H1 (cell line): ENCODE data around the gene ACKR3. TPM values are rescaled to one million over a fixed set of nuclear protein-coding genes. Genes with fewer than 3 reads are reported as not detected.

Source experiments
- CTCF ChIA-PET: fragments of 300-600 bp; sonication (Branson Sonifier 250); formaldehyde crosslinking; loops from one replicate; lab custom pipeline; 2021; ENCODE audit not compliant: partially characterized antibody; lab: Charles Lee
- POLR2A ChIA-PET: fragments of 300-600 bp; sonication (Branson Sonifier 250); formaldehyde crosslinking; loops from one replicate; lab custom pipeline; 2021; ENCODE audit warnings: inconsistent platforms; ENCODE audit not compliant: partially characterized antibody; lab: Charles Lee
- DNase-seq, 2 experiments: peaks; one replicate each; pipeline versions ENCODE4 v3.0.0 to v3.0.0-alpha.2; 2010 to 2022; ENCODE audit warnings: low spot score in 2 of 2, low read depth in 1 of 2, mixed read lengths in 1 of 2
- FAIRE-seq: peaks from 2 replicates; lab custom pipeline; 2011; peaks lifted over from hg19 to GRCh38; lab: Jason Lieb, UNC
- H2AFZ ChIP-seq: 2 replicates; pipeline ENCODE4 v1.8.1; 2012; ENCODE audit warnings: low read length, inconsistent platforms
- H2AK5ac ChIP-seq: 2 replicates; pipeline ENCODE4 v1.6.1; 2013; ENCODE audit warnings: low read depth, low read length
- H2BK120ac ChIP-seq: replicated peaks from 2 replicates; pipeline ENCODE3; 2013; ENCODE audit warnings: low read depth, low read length, inconsistent platforms
- H2BK12ac ChIP-seq: 2 replicates; pipeline ENCODE4 v1.6.1; 2013; ENCODE audit warnings: low read depth, low read length
- H2BK15ac ChIP-seq: 2 replicates; pipeline ENCODE4 v1.6.1; 2013; ENCODE audit warnings: low read length
- H2BK20ac ChIP-seq: 2 replicates; pipeline ENCODE4 v1.6.1; 2013; ENCODE audit warnings: low read length
- H2BK5ac ChIP-seq: 2 replicates; pipeline ENCODE4 v1.6.1; 2013; ENCODE audit warnings: low read depth, low read length
- H3K14ac ChIP-seq: 2 replicates; pipeline ENCODE4 v1.6.1; 2013; ENCODE audit warnings: inconsistent platforms; ENCODE audit not compliant: insufficient read length
- H3K18ac ChIP-seq: 2 replicates; pipeline ENCODE4 v1.6.1; 2013; ENCODE audit warnings: low read length; ENCODE audit errors: extremely low read depth
- H3K23ac ChIP-seq: 2 replicates; pipeline ENCODE4 v1.6.1; 2013; ENCODE audit warnings: inconsistent platforms; ENCODE audit not compliant: insufficient read length
- H3K23me2 ChIP-seq: 2 replicates; pipeline ENCODE4 v1.6.1; 2013; ENCODE audit warnings: low read depth, low read length
- H3K27ac ChIP-seq: 2 replicates; pipeline ENCODE4 v1.6.1; 2011; ENCODE audit warnings: low read depth, low read length, inconsistent platforms
- H3K27me3 ChIP-seq, 4 experiments: replicated peaks in 1 of 4; 1 replicate in 1 of 4; 2 replicates in 3 of 4; pipeline versions ENCODE4 v1.6.1 to v1.8.1; 2011 to 2013; ENCODE audit warnings: low read length in 3 of 4, mild to moderate bottlenecking in 3 of 4, inconsistent platforms in 2 of 4, mixed read lengths in 2 of 4, moderate library complexity in 1 of 4; ENCODE audit not compliant: control insufficient read depth in 3 of 4, insufficient read depth in 3 of 4; ENCODE audit errors: extremely low read depth in 1 of 4
- H3K36me3 ChIP-seq, 4 experiments: 2 replicates each; pipeline versions ENCODE4 v1.6.1 to v1.8.1; 2011 to 2013; ENCODE audit warnings: mild to moderate bottlenecking in 4 of 4, low read length in 3 of 4, moderate library complexity in 2 of 4, control low read depth in 1 of 4, inconsistent platforms in 1 of 4; ENCODE audit not compliant: insufficient read depth in 4 of 4, control insufficient read depth in 2 of 4
- H3K4ac ChIP-seq: replicated peaks from 2 replicates; pipeline ENCODE3; 2013; ENCODE audit warnings: low read length, low read depth, mixed read lengths, inconsistent platforms; ENCODE audit not compliant: insufficient read length
- H3K4me1 ChIP-seq, 4 experiments: replicated peaks in 1 of 4; 1 replicate in 1 of 4; 2 replicates in 3 of 4; pipeline versions ENCODE4 v1.6.1 to v1.8.1; 2011 to 2013; ENCODE audit warnings: low read length in 3 of 4, inconsistent platforms in 2 of 4, mixed read lengths in 1 of 4; ENCODE audit not compliant: insufficient read depth in 4 of 4, control insufficient read depth in 3 of 4
- H3K4me2 ChIP-seq, 2 experiments: 2 replicates each; pipeline versions ENCODE4 v1.6.1 to v1.8.1; 2011 to 2013; ENCODE audit warnings: low read depth in 2 of 2, low read length in 2 of 2, control low read depth in 1 of 2, inconsistent platforms in 1 of 2, mild to moderate bottlenecking in 1 of 2; ENCODE audit not compliant: insufficient read depth in 1 of 2
- H3K4me3 ChIP-seq, 4 experiments: fragments of 200-600, 300-600 bp in 1 of 4; sonication (generic), shearing (Covaris generic), sonication (Bioruptor Twin) in 1 of 4; 2 replicates each; pipeline versions ENCODE4 v1.5.1 to v1.8.1; 2011 to 2016; ENCODE audit warnings: low read length in 4 of 4, low read depth in 3 of 4, control low read depth in 2 of 4, inconsistent platforms in 2 of 4, mild to moderate bottlenecking in 2 of 4, mixed read lengths in 1 of 4, moderate library complexity in 1 of 4; ENCODE audit not compliant: insufficient read depth in 2 of 4; ENCODE audit errors: extremely low read depth in 1 of 4
- H3K56ac ChIP-seq: replicated peaks from 2 replicates; pipeline ENCODE3; 2013; ENCODE audit warnings: low read depth, mild to moderate bottlenecking, mixed read lengths, low read length, inconsistent platforms; ENCODE audit not compliant: insufficient read length
- H3K79me1 ChIP-seq: 2 replicates; pipeline ENCODE4 v1.6.1; 2013; ENCODE audit warnings: low read depth, low read length, control low read depth
- H3K79me2 ChIP-seq, 2 experiments: 2 replicates each; pipeline versions ENCODE4 v1.6.1 to v1.8.1; 2012 to 2013; ENCODE audit warnings: low read length in 2 of 2, mild to moderate bottlenecking in 2 of 2, inconsistent platforms in 1 of 2; ENCODE audit not compliant: insufficient read depth in 2 of 2, control insufficient read depth in 1 of 2
- H3K9ac ChIP-seq, 4 experiments: replicated peaks in 1 of 4; 1 replicate in 1 of 4; 2 replicates in 3 of 4; pipeline versions ENCODE4 v1.6.1 to v1.8.1; 2011 to 2013; ENCODE audit warnings: low read depth in 3 of 4, low read length in 3 of 4, control low read depth in 2 of 4, mild to moderate bottlenecking in 2 of 4, moderate library complexity in 2 of 4, inconsistent platforms in 1 of 4; ENCODE audit errors: extremely low read depth in 1 of 4
- H3K9me3 ChIP-seq, 2 experiments: 2 replicates each; pipeline versions ENCODE4 v1.6.1 to v1.8.1; 2012 to 2013; ENCODE audit warnings: mild to moderate bottlenecking in 2 of 2, moderate library complexity in 2 of 2, control low read depth in 1 of 2, inconsistent platforms in 1 of 2, low read depth in 1 of 2, low read length in 1 of 2, mixed read lengths in 1 of 2; ENCODE audit not compliant: insufficient read depth in 2 of 2
- H4K20me1 ChIP-seq, 2 experiments: replicated peaks in 1 of 2; 2 replicates each; pipeline versions ENCODE3 to v1.8.1; 2011 to 2013; ENCODE audit warnings: inconsistent platforms in 2 of 2, low read length in 2 of 2, mild to moderate bottlenecking in 1 of 2; ENCODE audit not compliant: insufficient read depth in 2 of 2, control insufficient read depth in 1 of 2
- H4K5ac ChIP-seq: 2 replicates; pipeline ENCODE4 v1.6.1; 2013; ENCODE audit warnings: low read length, low read depth, mixed read lengths, inconsistent platforms; ENCODE audit not compliant: insufficient read length
- H4K8ac ChIP-seq: 2 replicates; pipeline ENCODE4 v1.8.0; 2013; ENCODE audit warnings: mild to moderate bottlenecking, moderate library complexity, low read length, inconsistent platforms; ENCODE audit not compliant: insufficient read depth; ENCODE audit errors: extremely low read depth
- H4K91ac ChIP-seq: replicated peaks from 2 replicates; pipeline ENCODE3; 2013; ENCODE audit warnings: low read length, mixed read lengths, inconsistent platforms; ENCODE audit not compliant: insufficient read length
- CHD1 ChIP-seq: IDR thresholded peaks from 2 replicates; pipeline ENCODE4 v1.6.1; 2012; ENCODE audit warnings: low read depth, low read length, improper control_type of control experiment
- CTCF ChIP-seq, 3 experiments: IDR thresholded peaks; 1 replicate in 2 of 3; 2 replicates in 1 of 3; pipeline versions ENCODE4 v1.5.1 to v1.6.1; 2011; ENCODE audit warnings: low read length in 3 of 3, mild to moderate bottlenecking in 3 of 3, inconsistent platforms in 2 of 3, low read depth in 1 of 3, moderate library complexity in 1 of 3; ENCODE audit not compliant: insufficient read depth in 1 of 3; ENCODE audit errors: control extremely low read depth in 1 of 3
- RAD21 ChIP-seq, 2 experiments: IDR thresholded peaks in 1 of 2; conservative IDR thresholded peaks in 1 of 2; 2 replicates each; pipeline ENCODE4 v1.6.1; 2011; ENCODE audit warnings: low read depth in 2 of 2, low read length in 2 of 2, improper control_type of control experiment in 1 of 2, inconsistent platforms in 1 of 2, mild to moderate bottlenecking in 1 of 2, moderate library complexity in 1 of 2
- TEAD4 ChIP-seq: IDR thresholded peaks from 2 replicates; pipeline ENCODE4 v1.6.1; 2012; ENCODE audit warnings: low read depth, low read length, inconsistent platforms, mixed read lengths
- WGBS, 2 experiments: shearing (Covaris generic) in 1 of 2; methylation state at CpG; one replicate each; pipeline versions ENCODE4 v1.1.6 to v1.1.7; 2013 to 2015; ENCODE audit warnings: low lambda C conversion rate in 2 of 2, mixed read lengths in 2 of 2, inconsistent platforms in 1 of 2, low coverage in 1 of 2, missing lambda C conversion rate in 1 of 2; ENCODE audit not compliant: insufficient replicate concordance in 2 of 2, insufficient coverage in 1 of 2, insufficient read length in 1 of 2; ENCODE audit errors: extremely low coverage in 1 of 2, missing lambda C conversion rate in 1 of 2; 5-methylcytosine and 5-hydroxymethylcytosine counted together
- polyA plus RNA-seq, 7 experiments: library from polyadenylated mRNA; depleted of rRNA in 3 of 7; stranded (reverse) in 5 of 7; unstranded in 2 of 7; fragments of >200 nt in 5 of 7; fragments of 200-250 nt in 2 of 7; gene quantifications; 1 replicate in 5 of 7; 2 replicates in 1 of 7; 4 replicates in 1 of 7; pipeline versions ENCODE4 v1.2.1 to v1.2.3, GENCODE V29; 2011 to 2013; ENCODE audit warnings: missing spikeins in 2 of 7, mixed read lengths in 2 of 7
- total RNA-seq: library from RNA; stranded (reverse); fragmentation: NEBNext Ultra II Directional; extraction: Animal tissue kit (Norgen Biotek cat#: 25700); gene quantifications from 2 replicates; pipeline ENCODE4 v1.2.1, GENCODE V29; 2021

ACKR3 gene
- total and polyA plus RNA-seq, 2 of the 8 experiments (the other 6 are each of a cell fraction or from before 2014, with no cell fraction given) = 1.4 to 24.4 TPM

- Histone ChIP-seq H3K14ac (no peak overlapping the region), H3K4me3 (no peak overlapping the region), H2AK5ac (no peak overlapping the region), H3K9ac (no peak overlapping the region), H2BK12ac (no peak overlapping the region), H4K5ac (no peak overlapping the region), H2BK15ac (no peak overlapping the region), H2AFZ (no peak overlapping the region), H3K79me2 (no peaks in the 10 kb centered on the region), H2BK5ac (no peak overlapping the region), H3K18ac (no peak overlapping the region), H3K23me2 (no peaks in the 10 kb centered on the region; the same call in 1 of the 2 replicates), H3K56ac (no peak overlapping the region), H2BK120ac (no peak overlapping the region), H3K27me3 (peaks cover 0 to 15% (median 6%) of the 10 kb centered on the region in 4 experiments; a peak in 5 of 7 replicates), H3K4ac (no peak overlapping the region), H3K23ac (no peak overlapping the region), H4K91ac (no peak overlapping the region), H3K4me2 (no peak overlapping the region), H3K79me1 (no peaks in the 10 kb centered on the region), H4K8ac (no peak overlapping the region), H3K9me3 (no peaks in the 10 kb centered on the region), H3K36me3 (no peaks in the 10 kb centered on the region), H3K4me1 (peaks cover 0 to 2% (median 0%) of the 10 kb centered on the region in 4 experiments; a peak in 2 of 7 replicates), H3K27ac (no peak overlapping the region), H2BK20ac (no peak overlapping the region), H4K20me1 (no peaks in the 10 kb centered on the region)
- peak in 2 of 3 experiments; percentile 36 to 68; a peak in 2 of 4 replicates for TF ChIP-seq CTCF (IDR thresholded peaks at IDR 0.05; ENCODE audit: control extremely low read depth in 1 of 3, insufficient read depth in 1 of 3, low read depth in 1 of 3, low read length in 3 of 3)
- TF ChIP-seq TEAD4 = peak; percentile 99
- TF ChIP-seq CHD1 = no peak
- TF ChIP-seq RAD21 (IDR thresholded peaks at IDR 0.05 in 1 of 2, conservative IDR thresholded peaks at IDR 0.05 in 1 of 2; ENCODE audit: low read depth in 2 of 2, low read length in 2 of 2) = peak; percentile 51 to 61
- ChIA-PET CTCF (interaction anchor here (0.6 to 1.2 kb wide), 27 partner anchors 9 to 523 kb away, joined by 3 to 9 read pairs (median 3); no protein-coding TSS in a partner anchor), POLR2A (no interaction called here)
- 89% methylated on average over 5 of the region's 5 CpGs; no CpG with 5 or more reads in 1 of the 2 experiments for WGBS, 2 experiments
- DNase-seq = no peak
- FAIRE-seq = peak; percentile 68
Measured at GRCh38 chr2:236562434-236562833, 7.2 kb upstream of the ACKR3 start.
